SK-N-MC (cell line): Measurements from ENCODE around the gene SDK1.

ENCODE experiments used
- EZH2 ChIP-seq: fragments of 200-600 bp; sonication (generic); IDR thresholded peaks from one replicate; pipeline ENCODE4 v1.6.1; 2017; ENCODE audit warnings: antibody characterized with exemption
- POLR2AphosphoS5 ChIP-seq: IDR thresholded peaks from 2 replicates; pipeline ENCODE4 v1.6.1; 2012; ENCODE audit warnings: mild to moderate bottlenecking, low read depth, low read length, borderline replicate concordance

DNA sequence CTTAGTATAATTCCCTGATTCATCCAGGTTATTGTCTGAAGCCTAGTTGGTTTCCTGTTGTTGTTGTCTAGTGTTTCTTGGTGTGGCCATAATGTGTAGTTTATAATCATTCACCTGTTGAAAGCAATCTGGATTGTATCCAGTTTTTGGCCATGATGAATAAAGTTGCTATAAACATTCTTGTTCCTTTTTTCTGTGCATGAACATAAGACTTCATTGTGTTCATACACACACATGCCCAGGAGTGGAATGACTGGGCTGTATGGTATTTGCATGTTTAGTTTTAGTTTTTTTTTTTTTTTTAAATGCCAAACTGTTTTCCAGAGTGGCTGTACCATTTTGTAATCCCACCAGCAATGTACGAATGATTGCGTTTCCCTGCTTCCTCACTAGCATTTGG is 349.8 kb downstream of the SDK1 start:
- TF ChIP-seq EZH2 (no peak), POLR2AphosphoS5 (no peak)
